Astrocyte (in vitro differentiated cells and primary cell): ENCODE results near the gene SLC37A1. TPM values are rescaled to one million over a fixed set of nuclear protein-coding genes. Genes with fewer than 3 reads are reported as not detected.

ENCODE experiments used
- DNase-seq: peaks from one replicate; pipeline ENCODE4 v3.0.0-alpha.2; 2010; ENCODE audit warnings: low read depth
- FAIRE-seq: peaks from 2 replicates; lab custom pipeline; 2011; peaks lifted over from hg19 to GRCh38; lab: Jason Lieb, UNC
- H2AFZ ChIP-seq: 2 replicates; pipeline ENCODE4 v1.6.0; 2012; ENCODE audit warnings: low read depth, low read length, inconsistent platforms
- H3K27ac ChIP-seq: 2 replicates; pipeline ENCODE4 v1.5.1; 2011; ENCODE audit warnings: low read depth, low read length, inconsistent platforms
- H3K27me3 ChIP-seq: 2 replicates; pipeline ENCODE4 v1.6.0; 2011; ENCODE audit warnings: low read length, inconsistent platforms; ENCODE audit not compliant: insufficient read depth
- H3K36me3 ChIP-seq: 2 replicates; pipeline ENCODE4 v1.5.1; 2011; ENCODE audit warnings: low read length, inconsistent platforms; ENCODE audit not compliant: insufficient read depth
- H3K4me1 ChIP-seq: 2 replicates; pipeline ENCODE4 v1.5.1; 2011; ENCODE audit warnings: low read length, inconsistent platforms; ENCODE audit not compliant: insufficient read depth
- H3K4me2 ChIP-seq: 2 replicates; pipeline ENCODE4 v1.6.0; 2012; ENCODE audit warnings: low read length, inconsistent platforms
- H3K4me3 ChIP-seq: 2 replicates; pipeline ENCODE4 v1.5.1; 2011; ENCODE audit warnings: low read depth, mild to moderate bottlenecking, low read length, inconsistent platforms; ENCODE audit not compliant: insufficient read depth
- H3K79me2 ChIP-seq: 2 replicates; pipeline ENCODE4 v1.6.0; 2012; ENCODE audit warnings: mild to moderate bottlenecking, low read length, inconsistent platforms; ENCODE audit not compliant: insufficient read depth
- H3K9ac ChIP-seq: 2 replicates; pipeline ENCODE4 v1.6.0; 2012; ENCODE audit warnings: mild to moderate bottlenecking, low read length, inconsistent platforms
- H3K9me3 ChIP-seq: 2 replicates; pipeline ENCODE4 v1.5.1; 2012; ENCODE audit warnings: low read depth, mild to moderate bottlenecking, low read length, inconsistent platforms; ENCODE audit not compliant: insufficient read depth
- H4K20me1 ChIP-seq: 2 replicates; pipeline ENCODE4 v1.6.0; 2012; ENCODE audit warnings: low read length, inconsistent platforms; ENCODE audit not compliant: insufficient read depth
- H3K27ac Mint-ChIP-seq: one replicate; pipeline ENCODE4 v1.8.0; 2021; ENCODE audit warnings: mild to moderate bottlenecking, mixed read lengths; ENCODE audit not compliant: unreplicated experiment
- H3K27me3 Mint-ChIP-seq: one replicate; pipeline ENCODE4 v1.8.0; 2021; ENCODE audit warnings: low read depth, mixed read lengths; ENCODE audit not compliant: unreplicated experiment
- H3K36me3 Mint-ChIP-seq: one replicate; pipeline ENCODE4 v1.8.0; 2021; ENCODE audit warnings: low read depth, mixed read lengths; ENCODE audit not compliant: unreplicated experiment
- H3K4me1 Mint-ChIP-seq: one replicate; pipeline ENCODE4 v1.8.0; 2021; ENCODE audit warnings: low read depth, mixed read lengths; ENCODE audit not compliant: unreplicated experiment
- H3K4me3 Mint-ChIP-seq: one replicate; pipeline ENCODE4 v1.8.0; 2021; ENCODE audit warnings: mild to moderate bottlenecking, moderate library complexity, mixed read lengths; ENCODE audit not compliant: unreplicated experiment
- H3K9me3 Mint-ChIP-seq: one replicate; pipeline ENCODE4 v1.8.0; 2021; ENCODE audit warnings: mild to moderate bottlenecking, mixed read lengths; ENCODE audit not compliant: unreplicated experiment
- CTCF ChIP-seq: IDR thresholded peaks from 2 replicates; pipeline ENCODE4 v1.5.1; 2011; ENCODE audit warnings: low read depth, mild to moderate bottlenecking, inconsistent platforms, low read length, moderate library complexity; ENCODE audit not compliant: insufficient read depth
- EZH2 ChIP-seq: IDR thresholded peaks from 2 replicates; pipeline ENCODE4 v1.6.1; 2012; ENCODE audit warnings: mild to moderate bottlenecking, low read length, inconsistent platforms; ENCODE audit not compliant: insufficient read depth
- total RNA-seq: library from RNA; stranded (reverse); gene quantifications from 2 replicates; pipeline ENCODE4 v1.2.1, GENCODE V29; 2021

The SLC37A1 gene
- total RNA-seq, 1 donor from 2014 or later, result 6.9 TPM

- Mint-ChIP-seq H3K36me3 (no peaks in the 10 kb centered on the region), H3K27ac (peak overlapping the region; percentile 83), H3K4me3 (peak overlapping the region; percentile 52), H3K27me3 (peaks cover 6% of the 10 kb centered on the region), H3K9me3 (no peaks in the 10 kb centered on the region), H3K4me1 (peaks cover 17% of the 10 kb centered on the region)
- H3K27me3 ChIP-seq, result peaks cover 4% of the 10 kb centered on the region
- FAIRE-seq (no peak), DNase-seq (no peak)
- no peaks in the 10 kb centered on the region for H3K36me3 ChIP-seq
- no peak overlapping the region for H3K4me3 ChIP-seq
- TF ChIP-seq CTCF, result no peak
- TF ChIP-seq EZH2, result no peak
- H3K9me3 ChIP-seq, result no peaks in the 10 kb centered on the region
- H3K9ac ChIP-seq, result no peak overlapping the region
- no peak overlapping the region for H3K27ac ChIP-seq
- H3K4me1 ChIP-seq, result peaks cover 5% of the 10 kb centered on the region
- H3K79me2 ChIP-seq, result no peaks in the 10 kb centered on the region
- H3K4me2 ChIP-seq, result peak overlapping the region; percentile 47
- no peaks in the 10 kb centered on the region for H4K20me1 ChIP-seq
- H2AFZ ChIP-seq, result peak overlapping the region; percentile 34
These were observed 39.4 kb upstream of the SLC37A1 start for GRCh38 chr21:42474043-42474831.

GRCh38 chr21:42475036-42475435 is 38.6 kb upstream of the SLC37A1 start:
- H3K27me3 Mint-ChIP-seq, result peaks cover 3% of the 10 kb centered on the region
- TF ChIP-seq EZH2 (no peak), CTCF (no peak)
- FAIRE-seq (no peak), DNase-seq (no peak)
- Histone ChIP-seq H3K9me3 (no peaks in the 10 kb centered on the region), H3K79me2 (no peaks in the 10 kb centered on the region), H4K20me1 (no peaks in the 10 kb centered on the region), H3K4me1 (peaks cover 5% of the 10 kb centered on the region), H3K4me2 (no peak overlapping the region), H3K27ac (no peak overlapping the region), H3K4me3 (no peak overlapping the region), H3K9ac (no peak overlapping the region), H2AFZ (no peak overlapping the region), H3K27me3 (peaks cover 4% of the 10 kb centered on the region), H3K36me3 (no peaks in the 10 kb centered on the region)
- H3K4me3 Mint-ChIP-seq, result no peak overlapping the region
- H3K27ac Mint-ChIP-seq, result peak overlapping the region; percentile 29
- H3K9me3 Mint-ChIP-seq, result peaks cover 3% of the 10 kb centered on the region
- H3K4me1 Mint-ChIP-seq, result peaks cover 19% of the 10 kb centered on the region
- no peaks in the 10 kb centered on the region for H3K36me3 Mint-ChIP-seq
